GM21447 (cell line): ENCODE results near the gene SCRN1.

Experiments used
- ATAC-seq: cut with Tn5 transposase; IDR thresholded peaks from one replicate; pipeline ENCODE4 v1.9.1; 2021; ENCODE audit not compliant: unreplicated experiment

The SCRN1 gene

GRCh38 chr7:29989257-29989995 is at the start of gene SCRN1:
TSS of gene SCRN1 (minus strand) at chr7:29989801. CDS start at chr7:29969067, 20,734 bp downstream.
- peak; percentile 23 for ATAC-seq

- no peak for ATAC-seq
Measured at GRCh38 chr7:30038196-30038980, 48.8 kb upstream of the SCRN1 start.

GRCh38 chr7:30036220-30036619 is 46.6 kb upstream of the SCRN1 start:
- no peak for ATAC-seq

- no peak for ATAC-seq
Measured at GRCh38 chr7:30034501-30034900, 44.9 kb upstream of the SCRN1 start.

- ATAC-seq: no peak
Measured at GRCh38 chr7:30032310-30033125, 42.9 kb upstream of the SCRN1 start.

- no peak for ATAC-seq
Measured at GRCh38 chr7:30029696-30030095, 40.1 kb upstream of the SCRN1 start.

GRCh38 chr7:30028749-30029635 is 39.4 kb upstream of the SCRN1 start:
- ATAC-seq: peak; percentile 15

GRCh38 chr7:30028216-30028748 is 38.7 kb upstream of the SCRN1 start, which contains the start of gene PLEKHA8:
TSS of gene PLEKHA8 (plus strand) at chr7:30028412. CDS start at chr7:30028763, 351 bp downstream.
- ATAC-seq: peak; percentile 38

- peak; percentile 0 for ATAC-seq
Measured at GRCh38 chr7:30027740-30028215, 38.2 kb upstream of the SCRN1 start.

- ATAC-seq: peak; percentile 36
Measured at GRCh38 chr7:30027065-30027456, 37.5 kb upstream of the SCRN1 start.

- peak; percentile 78 for ATAC-seq
Measured at GRCh38 chr7:30026229-30027064, 36.8 kb upstream of the SCRN1 start, which contains the start of gene FKBP14. TSS of gene FKBP14 (minus strand) at chr7:30026702. CDS start at chr7:30026508, 194 bp downstream.

GRCh38 chr7:30023524-30023923 is 33.9 kb upstream of the SCRN1 start:
- ATAC-seq: no peak

- ATAC-seq: no peak
Measured at GRCh38 chr7:30022991-30023390, 33.4 kb upstream of the SCRN1 start.

GRCh38 chr7:30020535-30020934 is 30.9 kb upstream of the SCRN1 start:
- no peak for ATAC-seq

GRCh38 chr7:30019960-30020359 is 30.4 kb upstream of the SCRN1 start:
- ATAC-seq: no peak

- no peak for ATAC-seq
Measured at GRCh38 chr7:30019387-30019786, 29.8 kb upstream of the SCRN1 start.

GRCh38 chr7:30018451-30018850 is 28.9 kb upstream of the SCRN1 start:
- no peak for ATAC-seq

GRCh38 chr7:30012757-30013156 is 23.2 kb upstream of the SCRN1 start:
- no peak for ATAC-seq

GRCh38 chr7:30010021-30010420 is 20.4 kb upstream of the SCRN1 start:
- ATAC-seq: no peak
